Coronary artery (tissue), 2 donors: ENCODE data around the gene CXCL11.
A peak's percentile ranks its signal among the peaks of the same experiment; 100 is the strongest.
"Not testable (repeated sequence)": the region's sequence is repeated elsewhere in the genome, so short reads cannot be mapped to it uniquely, and the experiment has no call there.

Source experiments
- DNase-seq: peaks from one replicate; pipeline ENCODE4 v3.0.0-alpha.2; 2017; ENCODE audit warnings: low spot score
- H3K27ac ChIP-seq, 2 donors: fragments of 200-600 bp; sonication (generic); one replicate each; pipeline ENCODE4 v1.5.1; 2016 to 2019
- H3K4me3 ChIP-seq: fragments of 200-600 bp; sonication (generic); 2 replicates; pipeline ENCODE4 v1.5.1; 2016; ENCODE audit warnings: mild to moderate bottlenecking, moderate library complexity
- CTCF ChIP-seq: fragments of 200-600 bp; sonication (generic); IDR thresholded peaks from one replicate; pipeline ENCODE4 v1.5.1; 2019; ENCODE audit warnings: antibody characterized with exemption

The CXCL11 gene

GRCh38 chr4:76001700-76002099 lies 34.2 kb downstream of the CXCL11 start:
- no peak overlapping the region for H3K4me3 ChIP-seq
- no peak for DNase-seq
- no peak overlapping the region for H3K27ac ChIP-seq
- no peak for TF ChIP-seq CTCF

- TF ChIP-seq CTCF = no peak
- no peak overlapping the region for H3K27ac ChIP-seq
- no peak for DNase-seq
- H3K4me3 ChIP-seq = no peak overlapping the region
These were observed 35.6 kb downstream of the CXCL11 start for GRCh38 chr4:76000279-76000678.

GRCh38 chr4:75998525-75999147 lies 37.2 kb downstream of the CXCL11 start:
- not testable (repeated sequence) for DNase-seq, H3K4me3 ChIP-seq, H3K27ac ChIP-seq

GRCh38 chr4:75997946-75998345 lies 37.9 kb downstream of the CXCL11 start:
- no peak for DNase-seq
- H3K4me3 ChIP-seq = no peak overlapping the region
- H3K27ac ChIP-seq = no peak overlapping the region
- no peak for TF ChIP-seq CTCF

GRCh38 chr4:75997081-75997480 lies 38.8 kb downstream of the CXCL11 start:
- TF ChIP-seq CTCF = no peak
- DNase-seq = no peak
- no peak overlapping the region for H3K4me3 ChIP-seq
- no peak overlapping the region for H3K27ac ChIP-seq

GRCh38 chr4:75995727-75996126 lies 40.1 kb downstream of the CXCL11 start:
- DNase-seq = no peak
- no peak overlapping the region for H3K27ac ChIP-seq
- TF ChIP-seq CTCF = peak; percentile 57
- no peak overlapping the region for H3K4me3 ChIP-seq

GRCh38 chr4:75992462-75992861 lies 43.4 kb downstream of the CXCL11 start:
- Histone ChIP-seq H3K4me3 (no peak overlapping the region), H3K27ac (no peak overlapping the region)
- no peak for DNase-seq
- TF ChIP-seq CTCF = no peak
